Mucosa of descending colon (tissue), 3 donors: Measurements from ENCODE around the gene BATF2. TPM values are rescaled to one million over a fixed set of nuclear protein-coding genes. Genes with fewer than 3 reads are reported as not detected.

Experiments
- ATAC-seq: fragments of 200-7000 bp; cut with Tn5 transposase; one replicate; pipeline ENCODE4 v1.9.1; 2020; ENCODE audit warnings: mild to moderate bottlenecking, moderate library complexity
- DNase-seq, 3 donors: peaks; one replicate each; pipeline ENCODE4 v3.0.0-alpha.2; 2020
- H3K36me3 ChIP-seq: fragments of 200-600 bp; one replicate; pipeline ENCODE4 v1.8.0; 2021; ENCODE audit warnings: low read depth, mild to moderate bottlenecking
- H3K4me1 ChIP-seq: fragments of 200-600 bp; one replicate; pipeline ENCODE4 v1.8.0; 2021; ENCODE audit warnings: low read depth, mild to moderate bottlenecking
- H3K4me3 ChIP-seq: fragments of 200-600 bp; one replicate; pipeline ENCODE4 v1.8.0; 2021; ENCODE audit warnings: mild to moderate bottlenecking
- H3K9me3 ChIP-seq: fragments of 200-600 bp; one replicate; pipeline ENCODE4 v1.8.0; 2021; ENCODE audit warnings: mild to moderate bottlenecking
- CTCF ChIP-seq: fragments of 200-600 bp; IDR thresholded peaks from one replicate; pipeline ENCODE4 v1.8.0; 2022; ENCODE audit warnings: antibody characterized with exemption, mild to moderate bottlenecking
- intact Hi-C, 2 donors: fragments of 100-400 bp; cut with DNase I in 1 of 2; cut with micrococcal nuclease in 1 of 2; formaldehyde crosslinking; loops; one replicate each; pipeline versions ENCODE4 v1.11.0 to v1.11.1; 2022; cut with DNase I, micrococcal nuclease
- long read RNA-seq, 2 donors: library from polyadenylated mRNA; unstranded; transcript quantifications; one replicate each; pipeline ENCODE4 v2.0.0, GENCODE V29; 2019 to 2021
- total RNA-seq, 3 donors: library from RNA; stranded (reverse); fragmentation: NEBNext Ultra II Directional in 2 of 3; extraction: Animal tissue kit (Norgen Biotek cat#: 25700) in 2 of 3; gene quantifications; one replicate each; pipeline versions ENCODE4 v1.2.1 to v1.2.4, GENCODE V29; 2021 to 2023
- donor health status: DM: no; HTN: no; CAD: no; lungs with moderate emphysema.
- donor health status: DM: no; HTN: no; CAD: no.
- donor health status: DM: no; HTN: yes; CAD: no.

BATF2 gene
- 10 to 100 TPM; 12.7 to 25.3 (median 18.0) TPM for total RNA-seq
- long read RNA-seq, donor 1, transcript BATF2-201 (3 exons, 2,142 nt), result minor isoform, 6 of 15 reads
- long read RNA-seq, donor 1, transcript BATF2-203 (1 exons, 2,569 nt), result major isoform, 7 of 15 reads
- long read RNA-seq, donor 1, partial matches to known transcripts, result 0 of 15 reads
- long read RNA-seq, donor 1, other reads (novel, unspliced or antisense), result 0 of 15 reads
- long read RNA-seq, donor 2, partial matches to known transcripts, result 0 of 4 reads
- long read RNA-seq, donor 2, other reads (novel, unspliced or antisense), result 0 of 4 reads

GRCh38 chr11:64996710-64997380 is at the start of gene BATF2:
TSS of gene BATF2 (minus strand) at chr11:64996971. CDS start at chr11:64996914, 57 bp downstream.
- intact Hi-C loops, result no loop called here
- Histone ChIP-seq H3K4me3 (peak within 1 kb of the TSS; percentile 19), H3K9me3 (no peaks in the 10 kb centered on the region), H3K4me1 (peaks cover 33% of the 10 kb centered on the region), H3K36me3 (no peaks in the 10 kb centered on the region)
- DNase-seq, result peak; percentile 87 to 92 (median 87)
- peak; percentile 80 for ATAC-seq
- TF ChIP-seq CTCF, result peak; percentile 22

- H3K36me3 ChIP-seq, result no peaks in the 10 kb centered on the region
- H3K4me3 ChIP-seq, result no peak overlapping the region
- DNase-seq, result no peak
- TF ChIP-seq CTCF, result no peak
- ATAC-seq, result no peak
- H3K4me1 ChIP-seq, result peaks cover 20% of the 10 kb centered on the region
- H3K9me3 ChIP-seq, result no peaks in the 10 kb centered on the region
- intact Hi-C loops, result no loop called here
Observed at GRCh38 chr11:65045728-65046127, 49.0 kb upstream of the BATF2 start.

- DNase-seq (no peak), ATAC-seq (no peak)
- intact Hi-C loops, result no loop called here
- Histone ChIP-seq H3K36me3 (no peaks in the 10 kb centered on the region), H3K9me3 (no peaks in the 10 kb centered on the region), H3K4me3 (no peak overlapping the region), H3K4me1 (peaks cover 25% of the 10 kb centered on the region)
- TF ChIP-seq CTCF, result no peak
Observed at GRCh38 chr11:65045061-65045460, 48.3 kb upstream of the BATF2 start.

- Histone ChIP-seq H3K9me3 (no peaks in the 10 kb centered on the region), H3K36me3 (no peaks in the 10 kb centered on the region), H3K4me3 (no peak overlapping the region), H3K4me1 (peaks cover 26% of the 10 kb centered on the region)
- intact Hi-C loops, result no loop called here
- DNase-seq, result no peak
- TF ChIP-seq CTCF, result no peak
- ATAC-seq, result no peak
Observed at GRCh38 chr11:65043881-65044501, 47.2 kb upstream of the BATF2 start.

GRCh38 chr11:65042891-65043290 is 46.1 kb upstream of the BATF2 start:
- ATAC-seq, result no peak
- intact Hi-C loops, result no loop called here
- Histone ChIP-seq H3K36me3 (no peaks in the 10 kb centered on the region), H3K9me3 (no peaks in the 10 kb centered on the region), H3K4me1 (peaks cover 26% of the 10 kb centered on the region), H3K4me3 (no peak overlapping the region)
- no peak for TF ChIP-seq CTCF
- no peak for DNase-seq
